Natural killer cell (primary cell): ENCODE results near the gene ZBTB43. TPM values are rescaled to one million over a fixed set of nuclear protein-coding genes. Genes with fewer than 3 reads are reported as not detected.

Experiments
- ATAC-seq, 3 donors: fragments of 150-1000 bp in 2 of 3; fragments of 200-7000 bp in 1 of 3; cut with Tn5 transposase; 1 replicate in 1 of 3; 2 replicates in 2 of 3; pipeline ENCODE4 v1.10.0; 2021; ENCODE audit warnings: mild to moderate bottlenecking in 2 of 3, moderate library complexity in 2 of 3
- DNase-seq, 2 donors: peaks; one replicate each; pipeline versions ENCODE4 v3.0.0 to v3.0.0-alpha.2; 2013 to 2021; ENCODE audit warnings: mixed read lengths in 1 of 2
- H3K27ac ChIP-seq: one replicate; pipeline ENCODE4 v1.5.1; 2013; ENCODE audit warnings: mild to moderate bottlenecking, low read length
- H3K27me3 ChIP-seq: one replicate; pipeline ENCODE4 v1.6.1; 2013; ENCODE audit warnings: low read length; ENCODE audit not compliant: control insufficient read depth, insufficient read depth
- H3K36me3 ChIP-seq: one replicate; pipeline ENCODE4 v1.6.1; 2013; ENCODE audit warnings: low read length; ENCODE audit not compliant: control insufficient read depth, insufficient read depth
- H3K4me1 ChIP-seq: one replicate; pipeline ENCODE4 v1.6.1; 2013; ENCODE audit warnings: low read length; ENCODE audit not compliant: control insufficient read depth, insufficient read depth
- H3K4me3 ChIP-seq: one replicate; pipeline ENCODE4 v1.5.1; 2013; ENCODE audit warnings: low read length
- H3K9me3 ChIP-seq: one replicate; pipeline ENCODE4 v1.6.1; 2013; ENCODE audit warnings: low read length; ENCODE audit not compliant: control insufficient read depth, insufficient read depth
- H3K27ac Mint-ChIP-seq, 2 donors: one replicate each; pipeline ENCODE4 v1.8.0; 2022; ENCODE audit warnings: mild to moderate bottlenecking in 2 of 2, mixed read lengths in 2 of 2, moderate library complexity in 1 of 2
- H3K27me3 Mint-ChIP-seq, 2 donors: one replicate each; pipeline ENCODE4 v1.8.0; 2022; ENCODE audit warnings: low read depth in 2 of 2, mixed read lengths in 2 of 2
- H3K36me3 Mint-ChIP-seq: one replicate; pipeline ENCODE4 v1.8.0; 2022; ENCODE audit warnings: mixed read lengths
- H3K4me1 Mint-ChIP-seq, 2 donors: one replicate each; pipeline ENCODE4 v1.8.0; 2022; ENCODE audit warnings: mixed read lengths in 2 of 2
- H3K4me3 Mint-ChIP-seq: one replicate; pipeline ENCODE4 v1.8.0; 2022; ENCODE audit warnings: mild to moderate bottlenecking, moderate library complexity, mixed read lengths
- H3K9me3 Mint-ChIP-seq, 2 donors: one replicate each; pipeline ENCODE4 v1.8.0; 2022; ENCODE audit warnings: mixed read lengths in 2 of 2
- CTCF ChIP-seq: fragments of 200-600 bp; IDR thresholded peaks from one replicate; pipeline ENCODE4 v1.8.0; 2022; ENCODE audit warnings: antibody characterized with exemption
- WGBS: methylation state at CpG from one replicate; pipeline ENCODE4 v1.1.7; 2013; ENCODE audit warnings: missing lambda C conversion rate; ENCODE audit not compliant: insufficient coverage; 5-methylcytosine and 5-hydroxymethylcytosine counted together
- intact Hi-C: fragments of 100-400 bp; cut with micrococcal nuclease; formaldehyde crosslinking; loops from one replicate; pipeline ENCODE4 v1.14.2; 2022
- total RNA-seq, 4 donors: library from RNA; stranded (reverse); fragments of 120-200 nt in 1 of 4; gene quantifications; one replicate each; pipeline versions ENCODE4 v1.2.3 to v1.2.4, GENCODE V29; 2013 to 2022

ZBTB43 gene
- total RNA-seq, 3 donors from 2014 or later (not counting 1 experiment from before 2014, with no cell fraction given), result 42.1 to 61.0 (median 57.2) TPM

DNA sequence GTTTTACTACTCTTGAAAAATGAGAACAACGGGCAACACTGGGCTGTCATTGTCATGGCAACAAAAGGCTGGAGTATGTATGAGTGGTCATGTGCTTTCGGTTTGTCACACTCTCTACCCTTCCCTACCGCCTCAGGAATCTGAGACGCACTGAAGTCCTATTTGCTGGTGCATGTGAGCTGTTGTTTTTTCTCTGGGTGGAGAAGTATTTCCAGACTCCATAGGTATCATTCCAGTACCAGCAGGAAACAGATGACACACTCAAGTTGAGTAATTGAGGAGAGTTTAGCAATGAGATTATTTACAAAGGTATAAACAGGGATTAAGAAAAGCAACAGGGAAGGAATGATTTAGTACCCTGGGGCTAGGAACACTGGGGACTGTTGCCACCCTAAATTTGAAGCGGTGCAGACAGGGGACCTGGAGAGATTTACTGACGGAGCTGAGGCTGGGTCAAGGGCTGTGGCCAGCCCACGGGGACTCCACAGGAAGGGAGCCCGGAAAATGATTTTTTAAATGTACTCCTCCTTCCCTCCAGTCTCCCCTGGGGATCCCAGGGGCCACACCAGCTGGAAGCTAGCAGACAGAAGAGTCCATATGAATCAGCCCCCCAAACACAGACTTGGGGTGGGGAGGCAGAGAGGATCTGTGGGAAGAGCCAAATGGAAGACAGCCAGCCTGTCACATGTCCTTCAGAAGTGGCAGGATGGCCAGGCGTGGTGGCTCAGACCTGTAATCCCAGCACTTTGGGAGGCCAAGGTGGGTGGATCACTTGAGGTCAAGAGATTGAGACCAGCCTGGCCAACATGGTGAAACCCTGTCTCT lies 13.2 kb upstream of the ZBTB43 start:
- H3K27ac Mint-ChIP-seq, result no peak overlapping the region
- TF ChIP-seq CTCF, result no peak

DNA sequence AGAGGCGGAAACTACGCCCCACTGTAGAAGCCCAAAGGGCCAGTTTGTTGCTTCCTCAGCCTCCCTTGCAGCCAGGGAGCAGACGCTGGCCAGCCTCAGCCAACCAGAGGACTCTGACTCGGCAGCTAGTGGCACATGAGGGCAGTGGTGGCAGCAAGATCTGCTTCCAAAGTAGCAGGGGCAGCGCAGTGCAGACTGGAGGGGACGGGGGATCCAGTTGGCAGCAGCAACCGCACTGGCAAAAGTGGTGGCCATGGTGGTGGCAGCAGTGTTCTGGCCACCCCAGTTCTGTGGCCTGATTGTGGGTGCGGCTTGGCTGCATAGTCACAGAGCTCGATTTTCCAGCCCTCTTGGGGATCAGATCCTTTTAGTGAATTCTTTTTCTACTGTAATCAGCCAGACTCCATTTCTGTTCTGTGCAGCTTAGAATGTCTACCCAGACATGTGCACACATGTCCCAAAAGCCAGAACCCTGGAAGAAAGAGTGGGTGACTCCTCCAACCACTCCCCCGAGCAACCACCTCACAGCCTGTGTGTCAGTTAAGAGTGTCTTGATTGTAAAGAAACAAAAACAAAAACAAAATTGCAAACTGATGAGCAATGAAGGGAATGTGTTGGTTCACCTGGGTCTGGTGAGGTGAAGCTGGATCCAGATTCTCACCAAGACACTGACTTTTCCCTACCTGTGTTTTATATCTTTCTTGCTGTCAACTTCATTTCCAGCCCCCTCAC lies 11.0 kb upstream of the ZBTB43 start:
- Histone ChIP-seq H3K9me3 (no peaks in the 10 kb centered on the region), H3K36me3 (no peaks in the 10 kb centered on the region)
- H3K4me3 Mint-ChIP-seq, result no peak overlapping the region

More for the DNA sequence above, 13.2 kb upstream of the ZBTB43 start:
- Mint-ChIP-seq H3K27me3 (peaks cover 41 to 60% of the 10 kb centered on the region in 2 donors), H3K36me3 (no peaks in the 10 kb centered on the region), H3K4me1 (no peaks in the 10 kb centered on the region), H3K4me3 (no peak overlapping the region), H3K9me3 (no peaks in the 10 kb centered on the region)
- intact Hi-C loops, result no loop called here
- Histone ChIP-seq H3K4me3 (no peak overlapping the region), H3K27ac (no peak overlapping the region), H3K36me3 (no peaks in the 10 kb centered on the region), H3K9me3 (no peaks in the 10 kb centered on the region), H3K27me3 (no peaks in the 10 kb centered on the region), H3K4me1 (no peaks in the 10 kb centered on the region)
- DNase-seq (no peak), ATAC-seq (no peak)
- 63% methylated on average over 7 of the region's 9 CpGs for WGBS

GRCh38 chr9:126794441-126794840 lies 10.4 kb upstream of the ZBTB43 start:
- Histone ChIP-seq H3K27me3 (no peaks in the 10 kb centered on the region), H3K9me3 (no peaks in the 10 kb centered on the region), H3K4me1 (no peaks in the 10 kb centered on the region), H3K36me3 (no peaks in the 10 kb centered on the region), H3K27ac (no peak overlapping the region), H3K4me3 (no peak overlapping the region)
- 90% methylated on average over 6 of the region's 6 CpGs for WGBS
- ATAC-seq, result no peak
- DNase-seq, result no peak
- intact Hi-C loops, result no loop called here
- TF ChIP-seq CTCF, result no peak
- no peaks in the 10 kb centered on the region for H3K4me1 Mint-ChIP-seq
- no peaks in the 10 kb centered on the region for H3K9me3 Mint-ChIP-seq
- H3K27ac Mint-ChIP-seq, result no peak overlapping the region
- H3K27me3 Mint-ChIP-seq, result peaks cover 27 to 35% of the 10 kb centered on the region in 2 donors
- no peaks in the 10 kb centered on the region for H3K36me3 Mint-ChIP-seq
- no peak overlapping the region for H3K4me3 Mint-ChIP-seq

More for the DNA sequence above, 11.0 kb upstream of the ZBTB43 start:
- Mint-ChIP-seq H3K36me3 (no peaks in the 10 kb centered on the region), H3K4me1 (no peaks in the 10 kb centered on the region), H3K9me3 (no peaks in the 10 kb centered on the region), H3K27ac (no peak overlapping the region), H3K27me3 (peaks cover 33 to 41% of the 10 kb centered on the region in 2 donors)
- intact Hi-C loops, result no loop called here
- TF ChIP-seq CTCF, result no peak
- H3K4me3 ChIP-seq, result no peak overlapping the region
- WGBS, result 81% methylated on average over 9 of the region's 10 CpGs
- no peak for DNase-seq
- no peak overlapping the region for H3K27ac ChIP-seq
- H3K4me1 ChIP-seq, result no peaks in the 10 kb centered on the region
- ATAC-seq, result no peak
- no peaks in the 10 kb centered on the region for H3K27me3 ChIP-seq
